ENCODE results near the gene PAGE4. TPM values are rescaled to one million over a fixed set of nuclear protein-coding genes. Genes with fewer than 3 reads are reported as not detected.

PAGE4 gene
- polyA plus RNA-seq, 3 donors: not detected

DNA sequence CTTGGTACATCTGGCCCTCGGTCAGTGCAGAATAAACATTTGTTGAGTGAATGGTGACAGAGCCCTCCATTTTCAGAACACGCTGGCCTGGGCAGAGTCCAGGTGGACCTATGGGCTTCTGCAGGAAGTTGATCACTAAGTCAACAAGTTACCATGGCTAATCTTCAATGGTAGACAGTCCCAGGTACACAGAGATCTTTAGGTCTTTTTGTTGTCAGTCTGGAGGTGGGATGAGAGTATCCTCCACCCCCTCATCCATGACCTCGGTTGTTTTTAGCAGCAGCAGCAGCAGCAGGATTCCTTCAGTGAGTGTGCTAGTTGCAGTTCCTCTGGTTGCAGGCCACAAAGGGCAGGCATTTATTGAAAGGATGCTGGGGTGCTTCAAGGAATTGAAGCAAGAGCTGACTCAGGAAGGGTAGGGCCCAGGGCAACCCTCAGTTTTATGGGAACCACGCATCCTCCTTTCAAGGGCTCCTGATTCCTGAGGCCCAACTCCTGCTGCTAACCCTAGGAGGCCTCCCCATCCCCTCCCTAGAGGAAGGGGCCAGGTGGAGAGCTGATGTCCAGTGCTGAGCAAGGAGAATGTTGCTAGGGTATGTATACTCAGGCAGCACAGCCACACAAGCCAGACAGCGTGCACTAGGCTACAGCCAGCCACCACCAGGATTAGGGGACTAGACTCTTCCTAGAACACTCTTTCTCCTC is 48.4 kb downstream of the PAGE4 start:
- Mint-ChIP-seq H3K36me3 (no peaks in the 10 kb centered on the region), H3K9me3 (peaks cover 0 to 3% (median 0%) of the 10 kb centered on the region in 7 donors), H3K4me3 (peak overlapping the region; percentile 16 to 19), H3K4me1 (peaks cover 29% of the 10 kb centered on the region), H3K27ac (peak overlapping the region; percentile 30 to 86 (median 78)), H3K27me3 (ENCODE audit: low read depth in 3 of 3) (peaks cover 0 to 2% (median 0%) of the 10 kb centered on the region in 3 donors)
- Histone ChIP-seq H3K27me3 (ENCODE audit: control insufficient read depth in 2 of 2, insufficient read depth in 2 of 2, low read length in 2 of 2) (no peaks in the 10 kb centered on the region), H3K27ac (ENCODE audit: low read depth in 1 of 2, low read length in 2 of 2) (peak overlapping the region; percentile 54 to 63), H3K4me2 (replicated peaks; ENCODE audit: extremely low read depth, low read length, poor library complexity, severe bottlenecking) (peak overlapping the region; percentile 8), H3K36me3 (replicated peaks in 1 of 2; ENCODE audit: control insufficient read depth in 1 of 2, insufficient read depth in 2 of 2, low read length in 2 of 2) (no peaks in the 10 kb centered on the region), H3K9me3 (replicated peaks in 1 of 2; ENCODE audit: control insufficient read depth in 1 of 2, insufficient read depth in 1 of 2, low read length in 2 of 2) (no peaks in the 10 kb centered on the region), H3K4me1 (ENCODE audit: control insufficient read depth in 1 of 2, insufficient read depth in 2 of 2, low read length in 2 of 2) (peaks cover 28 to 39% of the 10 kb centered on the region in 2 donors), H3K4me3 (replicated peaks in 1 of 3; ENCODE audit: low read depth in 2 of 3, low read length in 3 of 3) (peak overlapping the region in 1 of 3 experiments; percentile 22), H3K9ac (ENCODE audit: insufficient read depth, low read length, poor library complexity, severe bottlenecking) (no peak overlapping the region), H3K79me2 (ENCODE audit: insufficient read depth, low read length) (no peaks in the 10 kb centered on the region), H2AFZ (ENCODE audit: insufficient read depth, low read depth, low read length, poor library complexity, severe bottlenecking) (peak overlapping the region; percentile 78), H4K20me1 (ENCODE audit: insufficient read depth, low read length) (no peaks in the 10 kb centered on the region)
- DNase-seq: peak in 2 of 3 donors; percentile 11 to 34
- WGBS (ENCODE audit: insufficient coverage): no CpG with 5 or more reads among the region's 5 CpGs
- intact Hi-C loops (cut with micrococcal nuclease): no loop called here
- TF ChIP-seq, protein P1, sequence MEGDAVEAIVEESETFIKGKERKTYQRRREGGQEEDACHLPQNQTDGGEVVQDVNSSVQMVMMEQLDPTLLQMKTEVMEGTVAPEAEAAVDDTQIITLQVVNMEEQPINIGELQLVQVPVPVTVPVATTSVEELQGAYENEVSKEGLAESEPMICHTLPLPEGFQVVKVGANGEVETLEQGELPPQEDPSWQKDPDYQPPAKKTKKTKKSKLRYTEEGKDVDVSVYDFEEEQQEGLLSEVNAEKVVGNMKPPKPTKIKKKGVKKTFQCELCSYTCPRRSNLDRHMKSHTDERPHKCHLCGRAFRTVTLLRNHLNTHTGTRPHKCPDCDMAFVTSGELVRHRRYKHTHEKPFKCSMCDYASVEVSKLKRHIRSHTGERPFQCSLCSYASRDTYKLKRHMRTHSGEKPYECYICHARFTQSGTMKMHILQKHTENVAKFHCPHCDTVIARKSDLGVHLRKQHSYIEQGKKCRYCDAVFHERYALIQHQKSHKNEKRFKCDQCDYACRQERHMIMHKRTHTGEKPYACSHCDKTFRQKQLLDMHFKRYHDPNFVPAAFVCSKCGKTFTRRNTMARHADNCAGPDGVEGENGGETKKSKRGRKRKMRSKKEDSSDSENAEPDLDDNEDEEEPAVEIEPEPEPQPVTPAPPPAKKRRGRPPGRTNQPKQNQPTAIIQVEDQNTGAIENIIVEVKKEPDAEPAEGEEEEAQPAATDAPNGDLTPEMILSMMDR (IDR thresholded peaks at IDR 0.05): no peak

DNA sequence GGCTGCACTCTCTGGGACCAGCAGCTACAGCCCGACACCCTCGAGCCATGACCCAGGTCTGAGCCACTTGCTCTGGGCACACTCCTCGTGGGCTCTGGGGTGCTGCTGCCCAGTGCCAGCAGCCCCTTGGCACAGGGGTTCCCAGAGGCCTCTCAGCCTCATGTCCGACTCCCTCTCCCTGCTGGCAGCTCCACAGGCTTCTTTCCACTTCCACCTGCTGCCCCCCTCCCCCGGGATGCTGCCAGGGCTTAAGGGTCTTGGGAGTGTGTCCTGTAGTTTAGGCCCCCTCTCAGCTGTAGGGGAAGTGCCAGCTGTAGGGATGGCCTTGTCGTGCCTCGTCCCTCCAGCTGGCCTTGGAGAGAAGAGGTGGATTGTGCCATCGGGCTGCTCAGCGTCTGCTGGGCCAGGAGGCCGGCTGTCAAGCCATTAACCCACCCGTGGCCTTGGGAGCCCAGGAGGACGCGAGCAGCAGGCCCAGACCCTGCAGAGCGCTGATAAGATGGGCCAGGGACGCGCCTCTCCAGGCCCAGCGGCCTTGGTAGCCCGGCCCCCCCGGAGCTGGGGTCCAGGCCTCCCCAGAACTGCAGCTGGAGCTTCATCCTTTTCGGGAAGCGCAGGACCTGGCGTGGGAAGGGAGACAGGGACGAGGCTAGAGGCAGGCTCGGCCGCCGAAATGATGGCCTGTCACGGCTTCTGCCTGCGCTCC is 49.2 kb downstream of the PAGE4 start:
- peak overlapping the region; percentile 43 to 86 (median 77) for H3K27ac Mint-ChIP-seq
- TF ChIP-seq, protein P1 (IDR thresholded peaks at IDR 0.05): no peak
- Histone ChIP-seq H3K4me1 (ENCODE audit: control insufficient read depth in 1 of 2, insufficient read depth in 2 of 2, low read length in 2 of 2) (peaks cover 28 to 39% of the 10 kb centered on the region in 2 donors), H3K79me2 (ENCODE audit: insufficient read depth, low read length) (no peaks in the 10 kb centered on the region), H3K9ac (ENCODE audit: insufficient read depth, low read length, poor library complexity, severe bottlenecking) (peak overlapping the region; percentile 58), H3K27ac (ENCODE audit: low read depth in 1 of 2, low read length in 2 of 2) (peak overlapping the region; percentile 63 to 71), H4K20me1 (ENCODE audit: insufficient read depth, low read length) (no peaks in the 10 kb centered on the region), H2AFZ (ENCODE audit: insufficient read depth, low read depth, low read length, poor library complexity, severe bottlenecking) (peak overlapping the region; percentile 78), H3K36me3 (replicated peaks in 1 of 2; ENCODE audit: control insufficient read depth in 1 of 2, insufficient read depth in 2 of 2, low read length in 2 of 2) (no peaks in the 10 kb centered on the region), H3K9me3 (replicated peaks in 1 of 2; ENCODE audit: control insufficient read depth in 1 of 2, insufficient read depth in 1 of 2, low read length in 2 of 2) (no peaks in the 10 kb centered on the region), H3K27me3 (ENCODE audit: control insufficient read depth in 2 of 2, insufficient read depth in 2 of 2, low read length in 2 of 2) (no peaks in the 10 kb centered on the region), H3K4me3 (replicated peaks in 1 of 3; ENCODE audit: low read depth in 2 of 3, low read length in 3 of 3) (peak overlapping the region; percentile 54 to 76 (median 54)), H3K4me2 (replicated peaks; ENCODE audit: extremely low read depth, low read length, poor library complexity, severe bottlenecking) (peak overlapping the region; percentile 77)
- H3K4me1 Mint-ChIP-seq: peaks cover 32% of the 10 kb centered on the region
- intact Hi-C loops (cut with micrococcal nuclease): no loop called here
- H3K4me3 Mint-ChIP-seq: peak overlapping the region; percentile 73 to 88
- H3K9me3 Mint-ChIP-seq: peaks cover 0 to 3% (median 0%) of the 10 kb centered on the region in 7 donors
- H3K36me3 Mint-ChIP-seq: no peaks in the 10 kb centered on the region
- WGBS (ENCODE audit: insufficient coverage): 26% methylated on average over 21 of the region's 28 CpGs
- DNase-seq: no peak
- no peaks in the 10 kb centered on the region for H3K27me3 Mint-ChIP-seq (ENCODE audit: low read depth in 3 of 3)
